Activated T-helper 17 cell treated with anti-CD3 and anti-CD28 coated beads, Interleukin-2, amount 50 U/mL, for 72 hours (primary cell): ENCODE results near the gene IL2RA. TPM values are rescaled to one million over a fixed set of nuclear protein-coding genes. Genes with fewer than 3 reads are reported as not detected.

Source experiments
- ATAC-seq: fragments of 150-1000 bp; cut with Tn5 transposase; replicated peaks from 2 replicates; pipeline ENCODE4 v1.10.0; 2021; ENCODE audit warnings: mild to moderate bottlenecking, moderate library complexity
- H3K27ac Mint-ChIP-seq: one replicate; pipeline ENCODE4 v1.8.0; 2022; ENCODE audit warnings: mixed read lengths
- H3K27me3 Mint-ChIP-seq: one replicate; pipeline ENCODE4 v1.8.0; 2022; ENCODE audit warnings: mixed read lengths
- H3K36me3 Mint-ChIP-seq: one replicate; pipeline ENCODE4 v1.8.0; 2022; ENCODE audit warnings: low read depth, mild to moderate bottlenecking, mixed read lengths
- H3K4me1 Mint-ChIP-seq: one replicate; pipeline ENCODE4 v1.8.0; 2022; ENCODE audit warnings: mixed read lengths
- H3K4me3 Mint-ChIP-seq: one replicate; pipeline ENCODE4 v1.8.0; 2022; ENCODE audit warnings: mild to moderate bottlenecking, mixed read lengths
- H3K9me3 Mint-ChIP-seq: one replicate; pipeline ENCODE4 v1.8.0; 2022; ENCODE audit warnings: mixed read lengths
- total RNA-seq, 2 donors: library from RNA; stranded (reverse); gene quantifications; one replicate each; pipeline ENCODE4 v1.2.3, GENCODE V29; 2022

The IL2RA gene
- total RNA-seq, 2 donors from 2014 or later: 1,342 to 1,348 TPM

DNA sequence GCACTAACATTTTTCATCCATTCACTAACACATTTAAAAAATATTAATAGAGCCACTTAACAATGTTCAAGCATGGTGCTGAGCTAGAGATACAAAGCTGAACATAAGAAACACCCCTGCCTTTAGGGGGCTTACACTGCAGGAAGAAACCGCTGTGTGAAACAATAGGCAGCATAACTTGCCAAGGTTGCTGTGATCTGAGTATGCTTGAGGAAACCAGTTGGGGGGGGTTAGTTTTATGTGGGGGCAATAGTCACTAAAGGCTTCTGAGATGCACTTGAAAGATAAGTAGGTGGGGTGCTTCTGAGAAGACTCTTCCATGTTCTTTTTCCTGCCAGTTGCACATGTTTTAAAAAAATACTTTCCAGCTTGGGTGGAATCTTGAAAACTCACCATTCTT, 29.5 kb upstream of the IL2RA start:
- peaks cover 47% of the 10 kb centered on the region for H3K4me1 Mint-ChIP-seq

DNA sequence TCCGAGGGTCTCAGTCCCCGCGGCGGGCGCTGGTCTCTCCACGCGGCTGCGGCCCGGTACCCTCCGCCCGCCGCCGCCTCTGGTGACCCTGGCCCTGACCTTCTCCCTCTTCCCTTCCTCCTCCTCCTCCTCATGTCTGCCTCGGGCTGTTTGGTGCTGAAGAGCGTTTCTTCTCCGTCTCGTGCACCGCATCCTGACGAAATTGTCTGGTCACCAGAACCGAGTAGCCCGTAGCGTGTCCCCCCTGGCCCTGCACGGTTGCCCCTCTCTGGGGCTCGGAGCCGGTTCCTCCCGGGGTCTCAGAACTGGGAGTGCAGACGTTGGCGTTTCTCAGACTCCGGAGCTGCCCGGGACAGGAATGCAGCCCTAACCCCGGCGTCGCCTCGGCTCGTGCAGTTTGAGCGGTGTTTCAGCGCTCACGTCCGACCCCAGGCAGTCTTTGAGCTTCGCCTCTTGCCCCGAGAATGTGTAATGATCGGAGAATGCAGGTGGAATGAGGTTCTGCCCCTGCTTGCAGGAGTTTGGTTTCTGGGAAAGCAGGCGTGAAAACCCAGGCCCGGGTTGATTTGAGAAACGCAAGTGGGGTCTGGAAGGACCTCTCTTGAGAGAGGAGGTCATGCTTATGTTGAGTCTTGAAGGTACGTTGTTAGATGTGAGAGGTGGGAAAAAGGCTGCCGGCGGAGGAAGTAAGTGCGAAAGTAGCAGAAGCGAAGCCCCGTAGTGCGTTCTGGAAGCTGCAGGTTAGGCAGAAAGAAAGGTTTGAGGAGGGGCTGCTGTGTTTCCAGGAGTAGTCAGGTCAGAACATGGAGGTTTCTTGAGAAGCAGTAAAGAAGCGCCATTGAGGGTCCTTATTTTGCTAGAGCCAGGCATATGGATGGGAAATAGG, 27.4 kb upstream of the IL2RA start:
- Mint-ChIP-seq H3K27me3 (no peaks in the 10 kb centered on the region), H3K4me3 (peak overlapping the region; percentile 95), H3K9me3 (no peaks in the 10 kb centered on the region), H3K27ac (peak overlapping the region; percentile 84), H3K4me1 (peaks cover 49% of the 10 kb centered on the region), H3K36me3 (peaks cover 55% of the 10 kb centered on the region)
- peak; percentile 13 for ATAC-seq

More for the DNA sequence above, 29.5 kb upstream of the IL2RA start:
- no peak for ATAC-seq
- Mint-ChIP-seq H3K9me3 (no peaks in the 10 kb centered on the region), H3K4me3 (peak overlapping the region; percentile 95), H3K36me3 (peaks cover 64% of the 10 kb centered on the region), H3K27ac (peak overlapping the region; percentile 53), H3K27me3 (no peaks in the 10 kb centered on the region)

DNA sequence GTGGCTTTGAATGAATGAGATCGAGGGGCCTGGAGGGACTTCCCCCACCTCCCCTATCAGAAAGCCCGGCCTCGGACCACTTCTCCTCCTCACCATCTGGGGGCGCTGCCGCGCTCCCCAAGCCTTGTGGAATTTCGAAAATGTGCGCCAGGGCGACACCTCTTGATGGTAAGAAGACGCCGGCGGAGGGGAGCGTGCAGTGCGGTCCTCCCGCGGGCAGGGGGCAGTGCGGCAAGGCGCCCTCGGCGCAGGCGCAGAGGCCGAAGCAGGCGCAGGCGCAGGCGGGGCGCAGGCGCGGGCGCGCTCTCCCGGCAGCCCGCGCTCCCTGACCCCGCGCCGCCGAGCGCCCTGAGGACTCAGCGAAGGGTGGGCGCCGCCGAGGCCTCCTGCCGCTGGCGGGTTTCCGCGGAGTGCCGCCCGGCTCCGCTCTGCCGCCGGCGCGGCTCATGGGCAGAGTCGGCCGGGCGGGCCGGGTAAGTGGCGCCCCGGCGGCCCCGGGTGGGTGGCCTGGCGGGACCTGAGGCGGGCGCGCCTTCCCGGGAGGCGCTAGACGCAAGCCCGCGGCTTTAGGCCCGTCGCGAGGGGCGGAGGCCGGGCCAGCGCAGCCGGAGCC, 26.7 kb upstream of the IL2RA start, which contains the start of gene RBM17:
TSS of gene RBM17 (plus strand) at position 314 of the 613 bp plus-strand sequence. CDS start 8,032 bp downstream, outside the sequence.
- peaks cover 50% of the 10 kb centered on the region for H3K36me3 Mint-ChIP-seq
- H3K9me3 Mint-ChIP-seq: no peaks in the 10 kb centered on the region
- peak within 1 kb of the TSS; percentile 95 for H3K4me3 Mint-ChIP-seq
- peak within 1 kb of the TSS; percentile 84 for H3K27ac Mint-ChIP-seq
- peak; percentile 70 for ATAC-seq
- peaks cover 43% of the 10 kb centered on the region for H3K4me1 Mint-ChIP-seq
- H3K27me3 Mint-ChIP-seq: no peaks in the 10 kb centered on the region

DNA sequence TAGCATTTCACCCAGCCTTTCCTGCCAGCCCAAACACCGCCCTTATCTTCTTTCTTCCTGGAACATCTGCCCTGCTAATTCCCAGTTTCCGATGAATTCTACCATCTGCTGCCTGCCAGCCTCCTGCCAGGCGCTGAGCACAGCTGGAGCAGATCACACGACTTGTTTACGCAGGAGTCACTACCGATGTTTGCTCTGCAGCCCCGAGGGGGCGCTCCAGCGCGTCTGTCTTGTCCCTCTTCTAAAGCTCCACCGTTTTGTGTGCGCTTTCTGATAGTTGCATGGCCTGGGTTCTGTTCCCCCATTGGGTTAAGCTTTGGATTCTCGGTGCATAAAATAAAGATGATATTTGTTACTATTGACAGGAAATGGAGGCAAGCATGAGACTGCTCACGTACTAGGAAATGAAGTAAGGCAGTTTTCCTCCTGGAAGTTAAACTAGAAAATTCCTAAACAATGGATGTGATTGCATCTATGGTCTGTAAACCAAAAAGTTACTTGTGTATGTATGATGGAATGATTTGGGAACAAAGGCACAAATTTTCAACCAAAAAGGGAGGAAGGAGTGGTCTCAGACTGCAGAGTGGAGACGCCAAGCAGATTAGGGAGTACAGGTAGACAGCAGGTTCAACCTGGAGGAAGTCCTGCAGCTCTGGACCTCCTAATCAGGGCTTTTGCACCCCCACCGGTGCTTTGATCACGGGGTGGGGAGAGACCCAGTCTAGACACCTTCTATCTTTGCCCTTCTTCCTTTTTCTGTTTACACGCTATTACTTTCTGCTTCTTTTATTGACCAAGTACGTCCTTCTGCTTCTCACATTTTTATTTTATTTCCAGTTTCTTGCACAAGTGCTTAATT, 24.4 kb upstream of the IL2RA start:
- Mint-ChIP-seq H3K27me3 (no peaks in the 10 kb centered on the region), H3K4me1 (peaks cover 57% of the 10 kb centered on the region), H3K4me3 (peak overlapping the region; percentile 95), H3K27ac (peak overlapping the region; percentile 88), H3K36me3 (peaks cover 47% of the 10 kb centered on the region), H3K9me3 (no peaks in the 10 kb centered on the region)
- ATAC-seq: peak; percentile 34

DNA sequence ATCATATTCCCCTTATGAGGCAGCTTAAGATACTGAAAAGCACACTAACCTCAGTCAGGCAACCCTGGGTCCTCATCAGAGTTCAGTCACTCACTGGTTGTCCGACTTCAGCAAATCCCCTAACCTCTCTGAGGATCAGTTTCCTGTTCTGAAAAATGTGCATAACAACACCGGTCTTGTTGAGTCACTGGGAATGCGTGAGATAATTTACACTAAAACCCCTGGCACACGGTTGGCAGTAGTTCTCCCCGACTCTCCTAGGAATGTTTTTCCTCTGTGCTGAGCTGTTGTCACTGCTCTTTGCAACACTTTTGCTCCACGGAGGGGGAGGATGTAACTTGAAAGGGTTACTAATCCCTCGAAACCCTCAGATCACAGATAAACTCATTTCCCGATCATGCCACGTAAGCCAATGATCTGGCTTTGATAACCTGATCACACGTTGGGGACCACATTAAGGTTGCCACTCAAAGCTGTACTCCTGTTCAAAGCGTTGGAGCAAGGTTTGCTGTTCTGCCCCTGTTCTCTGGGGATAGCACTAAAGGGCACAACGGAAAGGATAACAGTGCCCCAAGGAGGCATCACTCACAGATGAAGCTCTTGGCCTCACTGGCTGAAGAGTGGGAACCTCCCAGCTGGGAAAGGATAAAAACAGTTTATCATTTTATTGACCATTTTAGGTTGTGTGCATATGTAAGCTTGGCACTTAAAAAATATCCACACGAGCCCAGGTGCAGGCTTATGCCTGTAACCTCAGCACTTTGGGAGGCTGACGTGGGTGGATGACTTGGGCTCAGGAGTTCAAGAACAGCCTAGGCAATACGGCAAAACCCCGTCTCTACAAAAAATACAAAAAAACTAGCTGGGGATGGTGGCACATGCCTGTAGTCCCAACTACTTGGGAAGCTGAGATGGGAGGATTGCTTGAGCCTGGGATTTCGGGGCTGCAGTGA, 21.6 kb upstream of the IL2RA start:
- H3K27ac Mint-ChIP-seq: peak overlapping the region; percentile 97
- no peaks in the 10 kb centered on the region for H3K9me3 Mint-ChIP-seq
- peak; percentile 81 for ATAC-seq
- H3K4me1 Mint-ChIP-seq: peaks cover 48% of the 10 kb centered on the region
- H3K4me3 Mint-ChIP-seq: peak overlapping the region; percentile 83
- H3K36me3 Mint-ChIP-seq: peaks cover 23% of the 10 kb centered on the region
- H3K27me3 Mint-ChIP-seq: no peaks in the 10 kb centered on the region

DNA sequence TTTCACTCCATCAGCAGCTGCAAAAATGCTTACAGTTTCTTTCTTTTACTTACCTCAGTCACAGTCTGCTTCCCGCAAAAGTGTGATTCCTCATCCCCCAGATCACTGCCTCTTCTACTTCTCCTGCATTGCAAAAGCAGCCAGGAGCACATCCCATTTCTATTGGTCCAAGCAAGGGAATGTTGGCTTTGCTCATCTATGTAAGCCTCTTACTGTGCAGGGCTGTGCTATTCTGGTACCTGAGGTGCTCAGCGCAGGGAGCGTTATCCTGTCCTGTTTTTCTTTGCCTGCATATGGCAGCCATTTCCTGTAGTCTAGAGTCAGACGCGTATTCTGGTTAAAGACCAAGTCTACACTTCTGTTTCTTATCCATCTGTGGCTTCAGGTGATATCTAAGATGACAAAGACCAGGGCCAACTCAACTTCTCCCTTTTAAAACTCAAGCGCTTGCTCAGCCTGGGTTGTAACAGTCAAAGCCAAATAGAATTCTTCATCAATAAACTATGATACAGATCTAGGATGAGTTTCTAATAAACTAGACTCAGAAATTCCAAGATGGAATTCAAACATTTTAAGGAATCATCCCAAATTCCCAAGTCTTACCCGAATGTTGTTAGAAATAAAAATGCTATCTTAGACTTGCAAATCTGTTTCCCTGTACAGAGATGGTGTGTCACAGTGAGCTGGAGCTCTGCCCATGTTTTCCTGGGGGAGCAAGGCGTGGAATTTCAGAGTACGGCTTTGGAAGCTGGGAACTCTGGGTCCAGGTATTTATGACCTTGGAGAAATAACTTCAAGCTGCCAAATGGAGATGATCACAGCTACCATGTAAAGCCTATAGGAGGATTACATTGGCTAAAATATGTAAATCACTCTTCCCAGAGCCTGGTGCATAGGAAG, 20.6 kb upstream of the IL2RA start:
- peak overlapping the region; percentile 97 for H3K27ac Mint-ChIP-seq
- H3K4me3 Mint-ChIP-seq: peak overlapping the region; percentile 83
- ATAC-seq: peak; percentile 40
- no peaks in the 10 kb centered on the region for H3K9me3 Mint-ChIP-seq
- no peaks in the 10 kb centered on the region for H3K27me3 Mint-ChIP-seq
- H3K36me3 Mint-ChIP-seq: peaks cover 23% of the 10 kb centered on the region
- peaks cover 40% of the 10 kb centered on the region for H3K4me1 Mint-ChIP-seq

DNA sequence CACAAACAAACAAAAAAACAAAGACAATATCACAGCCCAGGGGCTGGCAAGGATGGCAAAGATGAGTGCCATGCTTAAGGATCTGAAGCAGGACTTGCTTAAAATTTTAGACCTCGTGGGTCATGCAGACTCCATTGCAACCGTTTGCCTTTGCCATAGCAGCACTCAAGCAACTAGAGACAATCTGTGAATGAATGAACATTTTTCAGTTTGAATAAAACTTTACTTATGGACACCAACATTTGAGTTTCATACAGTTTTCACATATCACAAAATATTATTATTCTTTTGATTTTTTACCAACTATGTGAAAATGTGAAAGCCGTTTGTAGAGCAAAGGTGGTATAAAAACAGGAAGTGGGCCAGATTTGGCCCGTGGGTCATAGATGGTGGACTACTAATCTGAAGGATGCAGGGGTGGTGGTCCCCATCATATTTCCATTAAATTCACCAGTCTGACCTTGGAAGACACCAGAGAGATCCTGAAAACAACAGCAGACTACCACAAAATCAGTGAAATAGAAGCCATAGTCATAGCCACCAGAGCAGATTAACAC, 18.3 kb upstream of the IL2RA start:
- Mint-ChIP-seq H3K4me3 (no peak overlapping the region), H3K36me3 (peaks cover 18% of the 10 kb centered on the region), H3K9me3 (no peaks in the 10 kb centered on the region), H3K27ac (peak overlapping the region; percentile 36), H3K4me1 (peaks cover 31% of the 10 kb centered on the region), H3K27me3 (no peaks in the 10 kb centered on the region)
- no peak for ATAC-seq

DNA sequence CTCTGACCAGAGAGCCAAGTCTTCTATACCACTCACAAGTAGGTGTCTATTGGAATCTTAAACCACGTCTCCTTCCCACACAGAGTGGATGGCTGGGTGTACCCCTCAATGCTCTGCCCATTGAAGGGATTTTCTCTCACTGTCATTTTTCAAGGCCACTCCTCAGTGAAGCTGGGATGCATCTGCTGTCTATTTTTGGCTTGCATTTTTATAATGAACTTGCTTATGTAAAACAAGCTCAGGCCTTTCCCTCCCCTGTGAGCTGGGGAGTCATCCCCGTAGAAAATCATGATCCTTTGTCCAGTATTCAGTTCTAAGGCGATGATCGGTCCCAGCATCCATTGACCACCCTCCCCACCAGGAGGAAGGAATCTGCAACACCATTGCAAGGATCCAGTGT, 16.9 kb upstream of the IL2RA start:
- ATAC-seq: no peak
- peaks cover 42% of the 10 kb centered on the region for H3K4me1 Mint-ChIP-seq
- no peaks in the 10 kb centered on the region for H3K27me3 Mint-ChIP-seq
- H3K27ac Mint-ChIP-seq: no peak overlapping the region
- H3K4me3 Mint-ChIP-seq: no peak overlapping the region
- no peaks in the 10 kb centered on the region for H3K9me3 Mint-ChIP-seq
- H3K36me3 Mint-ChIP-seq: peaks cover 17% of the 10 kb centered on the region

DNA sequence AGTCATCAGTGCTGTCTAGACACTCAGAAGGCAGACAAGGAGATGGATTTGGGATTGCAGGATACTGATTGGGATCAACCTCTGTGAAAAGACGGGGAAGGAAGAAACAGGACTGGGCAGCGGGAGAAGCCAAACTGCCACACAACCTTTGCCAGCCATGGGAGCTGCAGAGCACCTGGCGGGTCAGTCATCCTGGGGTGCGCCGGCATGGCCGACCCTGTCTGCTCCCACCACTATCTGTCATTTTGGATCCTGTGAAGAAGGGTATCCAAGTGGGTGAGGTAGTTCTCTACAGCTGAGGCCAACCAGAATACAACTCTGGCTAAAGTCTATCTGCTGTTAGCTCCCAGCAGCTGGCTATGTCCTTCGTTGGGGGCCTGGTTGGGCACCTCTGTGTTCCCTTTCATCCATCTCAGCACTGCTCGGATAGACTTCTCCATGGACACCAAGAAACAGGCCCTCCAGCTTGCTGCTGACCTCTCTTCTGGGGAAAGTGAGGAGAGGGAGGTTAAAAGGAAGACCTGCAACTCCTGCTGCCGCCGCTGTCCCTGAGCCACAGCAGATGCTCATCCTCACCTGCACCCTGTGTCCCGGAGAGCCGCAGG, 15.0 kb upstream of the IL2RA start:
- H3K9me3 Mint-ChIP-seq: no peaks in the 10 kb centered on the region

DNA sequence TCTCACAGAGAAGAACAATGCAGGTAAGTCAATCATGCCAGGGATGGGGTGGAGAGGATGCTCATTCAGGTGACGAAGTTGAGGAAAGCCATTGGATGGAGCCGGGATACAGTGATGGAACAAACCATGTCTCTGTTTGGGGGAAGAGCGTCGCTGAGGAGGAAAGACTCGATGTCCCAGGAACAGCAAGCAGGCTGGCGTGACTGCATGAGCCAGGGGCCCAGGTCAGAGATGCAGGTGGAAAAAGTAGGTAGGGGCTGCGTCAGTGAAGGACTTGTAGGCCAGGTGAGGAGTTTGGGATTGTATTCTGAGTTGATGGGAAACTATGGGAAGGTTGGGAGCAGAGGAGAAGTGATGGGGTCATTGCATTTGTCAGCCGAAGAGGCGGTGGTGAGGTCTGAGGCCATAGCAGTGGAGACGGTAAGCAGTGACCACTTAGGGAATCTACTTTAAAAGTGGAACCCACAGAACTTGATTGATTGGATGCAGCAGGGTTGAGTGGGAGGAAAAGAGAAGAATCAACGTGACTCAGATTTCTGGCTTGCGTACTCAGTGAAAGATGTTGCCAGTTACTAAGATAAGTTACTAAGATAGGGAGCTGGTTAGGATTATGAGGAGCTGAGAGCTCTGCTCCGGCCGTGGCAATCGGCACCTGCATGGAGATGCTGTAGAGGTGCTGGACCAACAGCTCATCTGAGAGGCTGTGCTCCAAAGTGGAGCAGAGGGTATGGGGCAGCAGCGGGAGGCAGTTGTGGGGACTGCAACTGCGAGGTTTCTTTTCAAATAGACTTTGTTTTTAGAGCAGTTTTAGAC, 12.5 kb upstream of the IL2RA start:
- peak; percentile 63 for ATAC-seq
- H3K27me3 Mint-ChIP-seq: no peaks in the 10 kb centered on the region

More for the DNA sequence above, 15.0 kb upstream of the IL2RA start:
- peaks cover 35% of the 10 kb centered on the region for H3K4me1 Mint-ChIP-seq
- no peak overlapping the region for H3K4me3 Mint-ChIP-seq
- no peaks in the 10 kb centered on the region for H3K36me3 Mint-ChIP-seq
- H3K27me3 Mint-ChIP-seq: no peaks in the 10 kb centered on the region
- no peak for ATAC-seq
- H3K27ac Mint-ChIP-seq: no peak overlapping the region

DNA sequence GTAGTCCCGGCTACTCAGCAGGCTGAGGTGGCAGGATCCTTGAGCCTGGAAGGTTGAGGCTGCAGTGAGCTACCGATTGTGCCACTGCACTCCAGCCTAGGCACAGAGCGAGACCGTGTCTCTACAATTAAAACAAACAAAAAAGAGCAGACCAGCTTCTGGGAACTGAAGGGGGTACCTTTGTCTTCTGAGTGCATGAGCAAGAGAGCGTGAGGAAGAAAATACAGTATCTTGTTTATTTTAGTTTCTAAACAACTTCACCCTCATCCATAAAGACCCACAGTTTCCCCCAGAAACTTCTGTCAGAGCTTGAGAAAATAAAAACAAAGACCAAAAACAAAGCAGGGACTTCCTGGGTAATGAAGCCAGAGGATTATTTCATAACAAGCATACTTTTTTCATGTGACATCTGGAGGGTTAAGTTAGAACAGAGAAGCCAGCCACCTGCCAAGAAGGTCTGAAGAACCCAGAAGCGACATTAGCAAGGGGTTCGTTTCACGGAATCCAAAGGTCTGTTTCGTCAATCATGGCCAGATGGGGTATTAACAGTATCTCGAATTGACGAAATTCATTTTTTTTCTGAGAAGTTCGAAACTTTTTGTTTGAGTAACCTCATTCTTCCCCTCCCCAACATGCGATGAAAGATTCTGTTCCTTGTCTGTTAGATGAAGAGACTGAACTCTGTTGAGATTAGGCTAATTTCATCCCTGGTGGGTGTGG, 10.2 kb upstream of the IL2RA start:
- H3K9me3 Mint-ChIP-seq: no peaks in the 10 kb centered on the region
- peaks cover 49% of the 10 kb centered on the region for H3K4me1 Mint-ChIP-seq
- H3K27me3 Mint-ChIP-seq: no peaks in the 10 kb centered on the region
- peak overlapping the region; percentile 87 for H3K4me3 Mint-ChIP-seq
- peak overlapping the region; percentile 97 for H3K27ac Mint-ChIP-seq
- peak; percentile 51 for ATAC-seq
- H3K36me3 Mint-ChIP-seq: peaks cover 8% of the 10 kb centered on the region

More for the DNA sequence above, 12.5 kb upstream of the IL2RA start:
- no peaks in the 10 kb centered on the region for H3K9me3 Mint-ChIP-seq
- H3K4me1 Mint-ChIP-seq: peaks cover 43% of the 10 kb centered on the region
- peak overlapping the region; percentile 87 for H3K4me3 Mint-ChIP-seq
- H3K27ac Mint-ChIP-seq: peak overlapping the region; percentile 97
- peaks cover 8% of the 10 kb centered on the region for H3K36me3 Mint-ChIP-seq
